ENCODE results near the gene WASHC3.
"Not testable (repeated sequence)": the region's sequence is repeated elsewhere in the genome, so short reads cannot be mapped to it uniquely, and the experiment has no call there.

WASHC3 gene, protein sequence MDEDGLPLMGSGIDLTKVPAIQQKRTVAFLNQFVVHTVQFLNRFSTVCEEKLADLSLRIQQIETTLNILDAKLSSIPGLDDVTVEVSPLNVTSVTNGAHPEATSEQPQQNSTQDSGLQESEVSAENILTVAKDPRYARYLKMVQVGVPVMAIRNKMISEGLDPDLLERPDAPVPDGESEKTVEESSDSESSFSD

DNA sequence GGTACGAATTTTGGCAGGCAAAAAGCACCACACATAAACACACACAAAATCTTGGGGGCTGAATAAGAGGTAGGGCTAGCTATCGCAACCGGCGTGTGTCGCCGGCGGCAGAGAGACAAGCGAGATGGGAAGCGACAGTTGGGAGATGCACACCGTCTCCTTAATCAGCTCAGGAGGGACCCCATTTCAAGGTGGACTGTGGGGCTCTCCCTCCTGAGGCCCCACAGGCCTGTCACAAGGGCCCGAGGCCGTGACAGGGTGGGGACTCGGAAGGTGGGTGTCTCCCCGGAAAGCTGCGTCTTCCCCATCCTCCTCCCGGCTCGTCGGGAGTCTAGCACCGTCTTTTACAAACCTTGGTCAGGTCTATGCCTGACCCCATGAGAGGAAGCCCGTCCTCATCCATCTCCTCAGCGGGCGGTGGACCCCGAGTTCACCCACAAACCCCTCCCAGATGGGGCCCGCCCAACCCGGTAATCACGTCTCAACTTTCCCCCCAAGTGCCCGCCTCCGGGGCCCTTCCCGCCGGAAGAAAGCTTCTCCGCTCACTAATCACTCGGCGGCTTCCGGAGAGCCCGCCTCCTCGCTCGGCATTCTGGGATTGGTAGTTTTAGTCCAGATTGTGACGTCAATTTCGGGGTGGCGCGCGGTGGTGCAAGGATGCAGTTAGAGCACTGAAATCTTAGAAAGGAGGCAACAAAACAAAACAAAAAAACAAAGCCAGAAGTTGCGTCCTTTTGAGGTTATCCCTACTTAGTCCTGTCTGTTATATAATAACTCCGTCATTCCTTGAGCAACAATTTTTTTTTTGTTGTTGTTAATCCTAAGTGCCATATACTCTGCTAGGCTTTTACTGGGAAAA lies at the start of gene WASHC3:
WASHC3 (minus strand) TSS at position 432 of the 859 bp plus-strand sequence; CDS start at position 403, 29 bp downstream.
- peak; percentile 53 for DNase-seq (ENCODE audit: low read depth, low spot score)
- H3K27ac ChIP-seq: peak within 1 kb of the TSS; percentile 62

DNA sequence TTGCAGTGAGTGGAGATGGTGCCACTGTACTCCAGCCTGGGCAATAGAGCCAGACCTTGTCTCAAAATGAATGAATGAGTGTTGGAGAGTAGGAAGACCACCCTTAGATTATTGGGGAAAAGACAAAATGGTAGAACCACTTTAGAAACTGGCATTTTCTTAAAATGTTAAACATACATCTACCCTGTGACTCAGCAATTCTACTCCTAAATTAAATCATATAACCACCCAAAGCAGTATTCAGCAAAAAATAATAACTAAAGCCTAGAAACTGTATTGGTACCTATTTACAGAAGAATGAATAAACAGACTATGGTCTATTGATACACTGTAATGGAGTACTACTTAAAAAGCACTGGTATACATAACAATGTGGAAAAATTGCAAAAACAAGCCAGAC lies 49.0 kb upstream of the WASHC3 start:
- DNase-seq (ENCODE audit: low read depth, low spot score): no peak
- no peak overlapping the region for H3K27ac ChIP-seq

DNA sequence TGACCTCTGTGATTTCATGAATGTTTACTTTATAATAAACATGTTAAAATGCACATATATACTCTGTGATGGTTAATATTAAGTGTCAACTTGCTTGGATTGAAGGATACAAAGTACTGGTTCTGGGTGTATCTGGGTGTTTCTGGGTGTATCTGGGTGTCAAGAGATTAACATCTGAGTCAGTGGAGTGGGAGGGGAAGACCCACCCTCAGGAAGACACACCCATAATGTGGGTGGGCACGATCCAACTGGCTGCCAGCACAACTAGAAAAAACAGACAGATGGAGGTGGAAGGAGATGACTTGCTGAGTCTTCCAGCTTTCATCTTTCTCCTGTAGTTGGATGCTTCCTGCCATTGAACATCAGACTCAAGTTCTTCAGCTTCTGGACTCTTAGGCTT lies 46.2 kb upstream of the WASHC3 start:
- no peak for DNase-seq (ENCODE audit: low read depth, low spot score)
- no peak overlapping the region for H3K27ac ChIP-seq

DNA sequence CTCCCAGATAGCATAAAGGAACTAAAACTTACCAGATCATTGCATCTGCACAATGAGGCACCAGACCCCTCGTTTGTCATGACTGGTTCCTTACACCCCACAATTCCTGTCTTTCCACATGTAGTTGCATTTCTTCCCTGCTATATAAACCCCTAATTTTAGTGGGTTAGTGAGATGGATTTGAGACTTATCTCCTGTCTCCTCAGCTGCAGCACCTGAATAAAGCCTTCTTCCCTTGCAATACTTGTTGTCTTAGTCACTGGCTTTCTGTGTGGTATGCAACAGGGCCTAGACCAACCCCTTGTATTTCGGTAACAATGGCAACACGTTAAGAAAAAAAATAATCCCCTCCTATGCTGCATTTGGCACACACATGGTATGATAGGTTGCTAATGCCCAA lies 45.1 kb upstream of the WASHC3 start:
- no peak for DNase-seq (ENCODE audit: low read depth, low spot score)
- no peak overlapping the region for H3K27ac ChIP-seq

GRCh38 chr12:102096855-102097254 lies 35.1 kb upstream of the WASHC3 start:
- no peak overlapping the region for H3K27ac ChIP-seq
- DNase-seq (ENCODE audit: low read depth, low spot score): no peak

- H3K27ac ChIP-seq: no peak overlapping the region
- DNase-seq (ENCODE audit: low read depth, low spot score): no peak
These were observed 34.0 kb upstream of the WASHC3 start for GRCh38 chr12:102095677-102096263.

DNA sequence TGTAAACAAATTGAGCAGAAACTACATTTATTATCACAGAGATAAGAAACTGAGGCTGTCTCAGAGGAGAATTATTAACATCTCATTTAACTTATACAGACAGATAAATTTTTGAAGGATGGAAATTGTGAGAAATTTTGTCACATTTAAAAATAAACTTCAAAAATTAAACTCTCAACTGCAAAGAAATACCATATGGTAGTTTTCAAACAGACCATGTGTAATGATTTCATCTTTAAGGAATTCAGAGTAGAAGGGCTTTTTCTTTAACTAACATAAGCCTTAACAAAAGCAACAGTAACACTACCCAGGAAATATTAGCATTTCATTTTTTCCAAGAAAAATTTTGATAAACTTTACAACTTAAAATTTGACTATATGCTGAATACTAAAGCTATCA lies 31.5 kb upstream of the WASHC3 start:
- no peak overlapping the region for H3K27ac ChIP-seq
- DNase-seq (ENCODE audit: low read depth, low spot score): no peak

GRCh38 chr12:102089228-102089835 lies 27.5 kb upstream of the WASHC3 start:
- H3K27ac ChIP-seq; DNase-seq (ENCODE audit: low read depth, low spot score): not testable (repeated sequence)

GRCh38 chr12:102080842-102081241 lies 19.1 kb upstream of the WASHC3 start:
- DNase-seq (ENCODE audit: low read depth, low spot score): no peak
- no peak overlapping the region for H3K27ac ChIP-seq

DNA sequence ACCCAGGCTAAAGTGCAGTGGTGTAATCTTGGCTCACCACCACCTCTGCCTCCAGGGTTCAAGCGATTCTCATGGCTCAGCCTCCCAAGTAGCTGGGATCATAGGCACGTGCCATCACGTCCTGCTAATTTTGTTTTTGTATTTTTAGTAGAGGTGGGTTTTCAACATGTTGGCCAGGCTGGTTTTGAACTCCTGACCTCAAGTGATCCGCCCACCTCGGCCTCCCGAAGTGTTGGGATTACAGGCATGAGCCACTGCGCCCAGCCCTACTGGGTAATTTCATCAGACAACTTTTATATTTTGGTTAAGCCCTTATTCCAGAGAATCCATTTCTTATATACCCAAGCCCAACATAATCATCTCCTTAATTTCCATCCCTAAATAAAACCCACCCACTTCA lies 10.3 kb upstream of the WASHC3 start:
- DNase-seq (ENCODE audit: low read depth, low spot score); H3K27ac ChIP-seq: not testable (repeated sequence)

GRCh38 chr12:102069707-102070106 lies 7.9 kb upstream of the WASHC3 start:
- no peak for DNase-seq (ENCODE audit: low read depth, low spot score)
- H3K27ac ChIP-seq: no peak overlapping the region

DNA sequence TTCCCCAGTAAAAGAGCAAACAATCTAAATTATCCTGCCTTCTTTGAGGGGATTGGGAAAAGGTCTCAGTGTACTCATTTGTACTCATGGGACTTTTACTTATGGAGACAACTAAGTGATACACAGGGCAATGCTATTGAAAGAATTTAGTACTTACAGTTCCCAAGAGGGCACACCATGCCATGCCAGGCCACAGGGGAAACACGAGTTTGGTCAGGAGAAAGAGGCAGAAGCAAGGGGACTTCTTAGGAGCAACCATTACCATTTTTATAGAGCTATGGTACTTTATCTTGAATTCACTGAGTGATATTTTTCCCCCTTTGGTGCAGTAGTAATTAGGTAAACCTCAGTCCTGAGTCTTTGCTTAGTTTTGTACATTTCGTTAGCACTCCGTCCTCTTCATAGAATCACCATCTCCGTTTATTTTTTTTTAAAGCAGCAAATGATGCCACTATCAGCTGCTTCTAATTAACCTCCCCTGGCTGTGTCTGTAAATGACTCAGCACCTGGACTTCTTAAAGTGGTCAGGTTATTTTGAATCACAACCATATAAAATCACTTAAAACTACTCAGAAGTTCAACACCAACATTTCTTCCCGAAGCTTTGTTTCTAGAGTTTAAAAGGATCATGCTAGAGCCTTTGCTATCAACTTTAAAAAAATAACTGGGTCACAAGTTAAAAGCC lies 5.9 kb upstream of the WASHC3 start:
- no peak overlapping the region for H3K27ac ChIP-seq
- DNase-seq (ENCODE audit: low read depth, low spot score): no peak

DNA sequence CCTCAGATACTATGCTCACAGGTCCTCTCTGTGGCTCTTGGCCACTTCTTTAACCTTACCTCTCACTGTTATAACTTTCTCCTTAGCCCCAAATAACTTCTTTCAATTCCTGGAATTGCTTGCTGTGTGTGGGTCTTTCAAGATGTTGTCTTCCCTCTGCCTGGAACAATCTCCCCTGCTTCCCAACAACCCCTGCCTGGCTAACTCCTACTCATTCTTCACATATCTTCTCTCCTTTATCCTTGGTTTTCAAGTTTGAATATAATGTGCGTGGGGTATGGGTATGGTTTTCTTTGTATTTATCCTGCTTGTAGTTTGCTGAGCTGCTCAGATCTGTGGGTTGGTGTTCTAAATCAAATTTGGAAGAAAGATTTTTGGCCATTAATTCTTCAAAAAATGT lies 2.7 kb upstream of the WASHC3 start:
- DNase-seq (ENCODE audit: low read depth, low spot score): no peak
- H3K27ac ChIP-seq: no peak overlapping the region

DNA sequence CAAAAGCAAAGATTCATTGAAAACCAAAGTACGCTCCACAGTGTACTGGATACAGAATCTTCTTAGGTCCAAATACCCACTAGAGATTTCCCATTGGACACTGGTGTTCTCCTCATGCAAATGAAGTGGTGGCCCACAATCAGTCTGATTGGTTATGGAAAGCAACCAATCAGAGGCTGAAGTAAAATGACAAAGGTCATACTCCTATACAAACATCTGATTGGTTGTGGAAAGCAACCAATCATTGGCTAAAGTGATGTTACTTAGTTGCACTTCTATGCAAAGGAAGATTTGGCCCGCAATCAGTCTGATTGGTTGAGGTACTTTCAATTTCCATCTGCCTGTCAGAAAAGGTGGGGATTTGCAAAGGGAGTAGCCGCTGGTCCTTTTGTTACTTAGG lies 1.3 kb upstream of the WASHC3 start:
- no peak for DNase-seq (ENCODE audit: low read depth, low spot score)
- no peak overlapping the region for H3K27ac ChIP-seq

DNA sequence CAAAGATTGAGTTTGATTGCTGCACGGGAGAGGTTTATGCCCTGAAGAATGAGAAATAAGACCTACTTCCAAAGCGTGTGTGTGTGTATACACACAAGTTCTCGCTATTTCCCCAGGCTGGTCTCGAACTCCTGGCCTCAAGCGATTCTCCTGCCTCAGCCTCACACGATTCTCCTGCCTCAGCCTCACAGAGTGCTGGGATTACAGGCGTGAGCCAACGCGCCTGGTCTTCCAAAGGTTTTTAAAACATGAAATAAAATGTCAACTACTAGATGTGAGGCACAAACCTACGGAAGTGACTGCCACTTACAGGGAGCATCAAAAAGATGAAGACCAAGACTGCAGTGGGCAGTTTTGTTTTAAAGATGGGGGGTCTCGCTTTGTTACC lies 622 bp upstream of the WASHC3 start:
- no peak for DNase-seq (ENCODE audit: low read depth, low spot score)
- H3K27ac ChIP-seq: no peak overlapping the region

GRCh38 chr12:102061096-102061559 lies 663 bp downstream of the WASHC3 start:
- peak; percentile 3 for DNase-seq (ENCODE audit: low read depth, low spot score)

DNA sequence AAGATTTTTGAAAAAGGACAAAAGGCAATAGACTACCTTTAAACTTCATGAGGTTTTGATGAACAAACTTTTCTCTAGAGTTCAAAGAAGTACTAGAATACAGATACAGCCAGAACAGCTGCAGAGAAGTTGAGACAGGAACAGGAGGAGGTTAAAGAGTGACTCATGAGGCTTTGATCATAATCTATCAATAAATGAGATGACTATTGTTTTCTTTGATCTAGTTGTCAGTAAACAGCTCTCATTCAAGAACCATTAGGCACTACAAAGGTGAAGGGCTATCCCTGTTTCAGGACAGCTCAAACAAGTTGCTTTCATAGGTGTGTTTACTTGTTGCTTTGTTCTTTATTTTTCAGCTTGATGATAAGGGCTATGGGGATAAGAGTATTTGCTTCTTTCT lies 2.4 kb downstream of the WASHC3 start:
- no peak overlapping the region for H3K27ac ChIP-seq
- DNase-seq (ENCODE audit: low read depth, low spot score): no peak

More at GRCh38 chr12:102061096-102061559, 663 bp downstream of the WASHC3 start:
- peak overlapping the region; percentile 62 for H3K27ac ChIP-seq

GRCh38 chr12:102054345-102054744 lies 7.4 kb downstream of the WASHC3 start:
- no peak overlapping the region for H3K27ac ChIP-seq
- DNase-seq (ENCODE audit: low read depth, low spot score): no peak

- no peak overlapping the region for H3K27ac ChIP-seq
- DNase-seq (ENCODE audit: low read depth, low spot score): no peak
These were observed 8.8 kb downstream of the WASHC3 start for GRCh38 chr12:102053062-102053349.
